NCI-H345 (cell line): ENCODE results near the gene AK3.
"Not testable (repeated sequence)": the region's sequence is repeated elsewhere in the genome, so short reads cannot be mapped to it uniquely, and the experiment has no call there.

ENCODE experiments used
- DNase-seq: peaks from one replicate; lab custom pipeline; 2025; lab: John Stamatoyannopoulos, UW

Gene AK3

GRCh38 chr9:4740638-4741364 lies at the start of gene AK3:
AK3 (minus strand) TSS chr9:4741202; CDS start chr9:4741087, 115 bp downstream.
- DNase-seq, result peak; percentile 90

DNA sequence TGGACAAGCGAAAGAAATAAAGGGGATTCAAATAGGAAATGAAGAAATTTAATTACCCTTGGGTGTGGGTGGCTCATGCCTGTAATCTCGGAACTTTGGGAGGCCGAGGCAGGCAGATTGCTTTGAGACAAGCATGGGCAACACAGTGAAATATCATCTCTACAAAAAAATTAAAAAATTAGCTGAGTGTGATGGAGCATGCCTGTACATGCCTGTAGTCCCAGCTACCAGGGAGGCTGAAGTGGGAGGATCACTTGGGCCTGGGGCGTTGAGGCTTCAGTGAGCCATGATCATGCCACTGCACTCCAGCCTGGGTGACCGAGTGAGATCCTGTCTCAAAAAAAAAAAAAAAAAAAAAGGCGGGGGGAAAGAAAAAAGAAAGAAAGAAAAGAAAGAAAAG lies 47.7 kb upstream of the AK3 start:
- no peak for DNase-seq

DNA sequence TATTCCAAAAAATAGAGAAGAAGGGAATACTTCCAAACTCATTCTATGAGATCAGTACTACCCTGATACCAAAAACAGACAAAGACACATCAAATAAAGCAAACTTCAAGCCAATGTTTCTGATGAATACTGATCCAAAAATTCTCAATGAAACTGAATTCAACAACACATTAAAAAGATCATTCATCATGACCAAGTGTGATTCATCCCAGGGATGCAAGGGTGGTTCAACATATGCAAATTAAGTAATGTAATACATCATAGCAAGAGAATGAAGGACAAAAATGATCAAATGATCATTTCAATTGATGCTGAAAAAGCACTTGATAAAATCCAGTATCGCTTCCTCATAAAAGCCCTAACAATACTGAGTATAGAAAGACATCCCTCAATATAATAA lies 46.9 kb upstream of the AK3 start:
- no peak for DNase-seq

DNA sequence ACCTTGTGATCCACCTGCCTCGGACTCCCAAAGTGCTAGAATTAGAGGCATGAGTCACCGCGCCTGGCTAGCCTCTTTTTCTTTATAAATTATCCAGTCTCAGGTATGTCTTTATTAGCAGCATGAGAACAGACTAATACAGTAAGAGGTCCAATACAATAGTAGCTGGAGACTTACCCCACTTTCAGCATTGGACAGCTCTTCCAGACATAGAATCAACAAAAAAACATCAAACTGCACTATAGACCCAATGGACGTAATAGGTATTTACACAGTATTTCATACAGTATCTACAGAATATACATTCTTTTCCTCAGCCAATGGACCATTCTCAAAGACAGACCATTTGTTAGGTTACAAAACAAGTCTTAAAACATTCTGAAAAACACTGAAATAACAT lies 45.6 kb upstream of the AK3 start:
- DNase-seq, result no peak

GRCh38 chr9:4784403-4784802 lies 43.4 kb upstream of the AK3 start:
- no peak for DNase-seq

GRCh38 chr9:4783191-4783590 lies 42.2 kb upstream of the AK3 start:
- DNase-seq, result not testable (repeated sequence)

DNA sequence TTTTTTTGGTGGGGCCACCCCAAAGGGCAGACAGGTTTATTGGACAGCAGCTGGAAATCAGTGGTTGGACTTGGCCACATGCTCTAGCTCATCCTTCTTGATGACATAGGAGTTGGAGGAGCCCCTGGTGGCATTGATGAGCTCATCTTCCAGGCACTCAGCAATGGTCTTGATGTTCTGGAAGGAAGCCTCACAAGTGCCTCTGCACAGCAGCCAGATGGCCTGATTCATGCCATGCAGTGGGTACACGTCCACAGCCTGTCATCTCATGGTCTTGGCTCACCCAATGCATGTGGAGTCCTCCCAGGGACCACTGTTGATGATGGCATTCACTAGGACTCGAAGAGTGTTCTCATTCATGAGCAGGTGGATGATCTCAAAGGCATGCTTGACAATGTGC lies 40.4 kb upstream of the AK3 start:
- DNase-seq, result no peak

- no peak for DNase-seq
Measured at GRCh38 chr9:4780651-4781050, 39.6 kb upstream of the AK3 start.

DNA sequence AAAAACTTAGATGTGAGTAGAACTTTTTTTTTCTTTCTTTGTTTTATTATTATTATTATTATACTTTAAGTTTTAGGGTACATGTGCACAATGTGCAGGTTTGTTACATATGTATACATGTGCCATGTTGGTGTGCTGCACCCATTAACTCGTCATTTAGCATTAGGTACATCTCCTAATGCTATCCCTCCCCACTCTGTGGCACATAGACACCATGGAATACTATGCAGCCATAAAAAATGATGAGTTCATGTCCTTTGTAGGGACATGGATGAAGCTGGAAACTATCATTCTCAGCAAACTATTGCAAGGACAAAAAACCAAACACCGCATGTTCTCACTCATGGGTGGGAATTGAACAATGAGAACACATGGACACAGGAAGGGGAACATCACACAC lies 34.0 kb upstream of the AK3 start:
- DNase-seq, result not testable (repeated sequence)

- DNase-seq, result no peak
Measured at GRCh38 chr9:4774209-4774608, 33.2 kb upstream of the AK3 start.

DNA sequence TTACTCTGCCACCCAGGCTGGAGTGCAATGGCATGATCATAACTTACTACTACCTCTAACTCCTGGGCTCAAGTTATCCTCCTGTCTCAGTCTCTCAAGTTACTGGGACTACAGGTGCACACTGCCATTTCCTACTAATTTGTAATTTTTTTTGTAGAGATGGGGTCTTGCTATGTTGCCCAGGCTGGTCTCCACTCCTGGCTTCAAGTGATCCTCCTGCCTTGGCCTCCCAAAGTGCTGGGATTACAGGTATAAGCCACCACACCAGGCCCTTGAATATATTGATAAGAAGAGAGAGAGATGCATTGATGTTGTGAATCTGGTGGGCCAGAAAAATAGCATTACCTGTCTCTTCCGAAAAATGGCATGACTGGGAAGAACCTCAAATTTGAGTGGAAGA lies 30.8 kb upstream of the AK3 start:
- DNase-seq, result no peak

- no peak for DNase-seq
Measured at GRCh38 chr9:4769321-4770080, 28.5 kb upstream of the AK3 start.

- no peak for DNase-seq
Measured at GRCh38 chr9:4768681-4769080, 27.7 kb upstream of the AK3 start.

GRCh38 chr9:4764033-4764432 lies 23.0 kb upstream of the AK3 start:
- no peak for DNase-seq

GRCh38 chr9:4762886-4763541 lies 22.0 kb upstream of the AK3 start:
- DNase-seq, result no peak

- DNase-seq, result peak; percentile 64
Measured at GRCh38 chr9:4762108-4762885, 21.3 kb upstream of the AK3 start.

DNA sequence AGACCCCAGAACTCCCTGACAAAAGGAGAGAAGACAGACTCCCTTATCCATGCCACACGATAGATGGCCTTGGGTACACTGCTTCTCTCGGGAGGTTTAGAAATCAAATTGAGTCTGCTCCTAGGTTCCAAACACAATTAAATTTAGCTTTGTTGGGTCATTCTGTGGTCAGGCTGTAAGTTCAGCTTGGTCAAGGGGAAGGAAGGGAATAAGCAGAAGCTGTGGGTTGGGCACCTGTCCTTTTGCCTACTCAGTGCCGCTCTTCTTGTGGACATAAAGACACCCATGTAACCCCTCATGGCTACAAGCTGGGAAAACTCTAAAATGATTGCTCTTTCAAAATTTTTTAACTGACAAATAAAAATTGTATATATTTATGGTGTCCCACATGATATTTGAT lies 19.1 kb upstream of the AK3 start:
- no peak for DNase-seq

DNA sequence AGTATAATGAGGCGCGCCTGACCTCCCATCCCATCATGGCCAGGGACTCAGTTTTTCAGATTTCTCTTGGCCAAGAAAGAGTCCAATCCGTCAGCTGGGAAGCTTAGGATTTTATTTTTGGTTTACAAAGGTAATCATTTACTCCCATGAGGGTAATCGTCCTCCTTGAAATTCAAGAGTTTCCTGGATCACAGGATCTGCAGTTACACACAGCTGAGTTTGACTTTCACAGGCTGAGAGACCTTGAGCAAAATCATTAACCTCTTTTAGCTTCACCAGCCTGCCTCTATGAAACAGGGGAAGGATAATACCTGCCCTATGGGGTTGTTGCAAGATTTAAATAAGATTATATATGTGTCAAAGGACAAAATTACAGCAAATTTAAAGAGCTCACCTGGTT lies 15.4 kb upstream of the AK3 start:
- DNase-seq, result no peak

DNA sequence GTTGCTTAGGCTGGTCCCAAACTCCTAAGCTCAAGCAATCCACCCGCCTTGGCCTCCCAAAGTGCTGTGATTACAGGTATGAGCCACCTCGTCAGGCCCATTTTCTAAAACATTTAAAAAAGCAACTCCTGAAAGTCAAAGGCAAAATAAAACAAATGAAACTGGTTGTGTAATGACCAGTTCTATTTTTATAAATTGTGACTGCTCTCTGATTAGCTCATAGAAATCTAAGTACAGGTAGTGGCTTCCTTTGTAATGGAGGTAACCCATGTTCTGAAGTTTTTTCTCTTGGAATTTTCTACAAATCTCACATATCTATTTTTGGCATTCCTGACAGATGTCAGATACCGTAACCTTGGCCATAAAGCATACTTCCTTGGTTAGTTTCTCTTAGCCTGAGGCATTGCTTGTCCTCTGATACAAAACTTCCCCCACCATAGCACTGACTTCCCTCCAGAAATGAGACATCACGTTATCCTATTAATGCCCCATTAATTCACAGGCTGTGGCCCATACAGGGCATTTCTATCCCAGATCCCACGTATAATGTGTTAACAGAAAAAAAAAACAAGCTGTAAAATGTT lies 14.1 kb upstream of the AK3 start:
- DNase-seq, result no peak

DNA sequence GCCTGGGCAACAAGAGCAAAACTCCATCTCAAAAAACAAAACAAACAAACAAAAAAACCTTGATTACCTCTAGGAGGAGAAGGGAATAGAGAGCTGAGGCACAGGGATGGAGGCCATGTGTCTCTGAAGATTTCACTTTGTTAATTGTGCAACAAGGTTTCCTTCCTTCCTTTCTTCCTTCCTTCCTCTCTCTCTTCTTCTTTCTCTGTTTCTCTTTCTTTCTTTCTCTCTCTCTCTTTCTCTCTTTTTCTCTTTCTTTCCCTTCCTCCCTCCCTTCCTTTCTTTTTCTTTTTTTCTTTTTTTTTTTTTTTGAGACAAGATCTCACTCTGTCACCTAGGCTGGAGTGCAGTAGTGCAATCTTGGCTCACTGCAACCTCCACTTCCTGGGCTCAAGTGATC lies 13.5 kb upstream of the AK3 start:
- not testable (repeated sequence) for DNase-seq

DNA sequence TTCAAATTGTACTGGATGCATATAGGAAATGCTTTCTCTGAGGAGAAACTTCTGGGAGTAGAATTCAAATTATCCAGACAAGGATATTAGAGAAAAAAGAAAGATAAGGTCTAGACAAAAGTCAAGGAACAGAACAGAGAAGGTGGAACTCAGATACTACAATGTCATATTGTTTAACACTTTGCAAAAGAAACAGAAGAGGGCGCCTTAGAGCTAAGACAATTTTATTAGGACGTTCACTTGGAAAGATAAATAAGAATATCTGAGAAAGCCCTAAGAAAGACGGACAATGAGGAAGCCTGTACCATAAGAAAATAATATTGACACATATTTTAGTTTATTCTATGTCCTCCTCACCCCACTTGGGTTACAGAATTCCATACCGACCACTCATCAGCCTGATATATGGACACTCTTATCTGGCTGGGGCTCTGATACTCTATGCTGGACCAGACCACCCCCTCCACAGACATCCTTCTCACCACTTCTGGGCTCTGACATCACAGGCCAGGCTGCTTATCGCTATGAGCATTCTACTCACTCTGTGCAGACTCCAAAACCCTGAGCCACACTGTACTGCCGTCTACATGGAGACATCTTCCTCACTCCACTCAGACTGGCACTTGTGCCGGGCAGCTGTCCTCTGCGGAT lies 9.1 kb upstream of the AK3 start:
- peak; percentile 6 for DNase-seq
